Large intestine (tissue), 12 donors: ENCODE data around the gene DCXR. TPM values are rescaled to one million over a fixed set of nuclear protein-coding genes. Genes with fewer than 3 reads are reported as not detected.

ENCODE experiments used
- DNase-seq, 2 donors: peaks; one replicate each; pipeline versions ENCODE4 v3.0.0 to v3.0.0-alpha.2; 2013
- H3K27ac ChIP-seq: one replicate; pipeline ENCODE4 v1.5.1; 2013; ENCODE audit warnings: low read length
- H3K27me3 ChIP-seq: 2 replicates; pipeline ENCODE4 v1.6.1; 2013; ENCODE audit warnings: low read length; ENCODE audit not compliant: control insufficient read depth, insufficient read depth
- H3K36me3 ChIP-seq: 2 replicates; pipeline ENCODE4 v1.6.1; 2013; ENCODE audit warnings: low read length; ENCODE audit not compliant: control insufficient read depth, insufficient read depth
- H3K4me1 ChIP-seq: one replicate; pipeline ENCODE4 v1.6.1; 2013; ENCODE audit warnings: low read length; ENCODE audit not compliant: control insufficient read depth, insufficient read depth
- H3K4me3 ChIP-seq: one replicate; pipeline ENCODE4 v1.5.1; 2013; ENCODE audit warnings: low read length
- H3K9me3 ChIP-seq: one replicate; pipeline ENCODE4 v1.6.1; 2013; ENCODE audit warnings: mild to moderate bottlenecking, low read depth, low read length, moderate library complexity; ENCODE audit not compliant: control insufficient read depth
- WGBS: methylation state at CpG from one replicate; pipeline ENCODE4 v1.1.5; 2013; ENCODE audit warnings: low lambda C conversion rate; ENCODE audit not compliant: insufficient coverage; 5-methylcytosine and 5-hydroxymethylcytosine counted together
- long read RNA-seq, 11 donors: transcript quantifications; one replicate each; lab custom pipeline, GENCODE V29; 2026
- polyA plus RNA-seq: library from polyadenylated mRNA; unstranded; fragments of 120-200 nt; gene quantifications from one replicate; pipeline ENCODE4 v1.2.1, GENCODE V29; 2013

The DCXR gene
- 44.1 TPM for polyA plus RNA-seq
- long read RNA-seq, donor 1, transcript DCXR-201 (8 exons, 887 nt), result major isoform, 13 of 15 reads
- long read RNA-seq, donor 1, partial matches to known transcripts, result 0 of 15 reads
- long read RNA-seq, donor 1, other reads (novel, unspliced or antisense), result 0 of 15 reads
- long read RNA-seq, donor 2, transcript DCXR-201 (8 exons, 887 nt), result major isoform, 41 of 45 reads
- long read RNA-seq, donor 2, partial matches to known transcripts, result 0 of 45 reads
- long read RNA-seq, donor 2, other reads (novel, unspliced or antisense), result 0 of 45 reads
- long read RNA-seq, donor 3, result 0 reads
- long read RNA-seq, donor 4, partial matches to known transcripts, result 0 of 2 reads
- long read RNA-seq, donor 4, other reads (novel, unspliced or antisense), result 0 of 2 reads
- long read RNA-seq, donor 5, transcript DCXR-201 (8 exons, 887 nt), result major isoform, 21 of 26 reads
- long read RNA-seq, donor 5, partial matches to known transcripts, result 0 of 26 reads
- long read RNA-seq, donor 5, other reads (novel, unspliced or antisense), result 0 of 26 reads
- long read RNA-seq, donor 6, transcript DCXR-201 (8 exons, 887 nt), result major isoform, 17 of 25 reads
- long read RNA-seq, donor 6, partial matches to known transcripts, result 0 of 25 reads
- long read RNA-seq, donor 6, other reads (novel, unspliced or antisense), result 0 of 25 reads
- long read RNA-seq, donor 7, transcript DCXR-201 (8 exons, 887 nt), result major isoform, 9 of 20 reads
- long read RNA-seq, donor 7, partial matches to known transcripts, result 0 of 20 reads
- long read RNA-seq, donor 7, other reads (novel, unspliced or antisense), result 5 of 20 reads
- long read RNA-seq, donor 8, transcript DCXR-201 (8 exons, 887 nt), result major isoform, 37 of 44 reads
- long read RNA-seq, donor 8, partial matches to known transcripts, result 0 of 44 reads
- long read RNA-seq, donor 8, other reads (novel, unspliced or antisense), result 0 of 44 reads
- long read RNA-seq, donor 9, transcript DCXR-201 (8 exons, 887 nt), result major isoform, 27 of 41 reads
- long read RNA-seq, donor 9, partial matches to known transcripts, result 6 of 41 reads
- long read RNA-seq, donor 9, other reads (novel, unspliced or antisense), result 0 of 41 reads
- long read RNA-seq, donor 10, transcript DCXR-201 (8 exons, 887 nt), result major isoform, 26 of 36 reads
- long read RNA-seq, donor 10, partial matches to known transcripts, result 0 of 36 reads
- long read RNA-seq, donor 10, other reads (novel, unspliced or antisense), result 0 of 36 reads
- long read RNA-seq, donor 11, transcript DCXR-201 (8 exons, 887 nt), result major isoform, 26 of 40 reads
- long read RNA-seq, donor 11, partial matches to known transcripts, result 7 of 40 reads
- long read RNA-seq, donor 11, other reads (novel, unspliced or antisense), result 0 of 40 reads

- peaks cover 4% of the 10 kb centered on the region for H3K36me3 ChIP-seq
- peaks cover 3% of the 10 kb centered on the region for H3K27me3 ChIP-seq
- peak; percentile 95 to 98 for DNase-seq
- peak within 1 kb of the TSS; percentile 95 for H3K27ac ChIP-seq
- peaks cover under 1% of the 10 kb centered on the region for H3K9me3 ChIP-seq
- no CpG with 5 or more reads among the region's 92 CpGs for WGBS
- peak within 1 kb of the TSS; percentile 79 for H3K4me3 ChIP-seq
- H3K4me1 ChIP-seq, result peaks cover 20% of the 10 kb centered on the region
These were observed at the start of gene DCXR for GRCh38 chr17:82037092-82037888. TSS of gene DCXR (minus strand) at chr17:82037697. CDS start at chr17:82037682, 15 bp downstream.

GRCh38 chr17:82085931-82086764, 48.7 kb upstream of the DCXR start:
- H3K36me3 ChIP-seq, result peaks cover 93% of the 10 kb centered on the region
- H3K4me3 ChIP-seq, result no peak overlapping the region
- H3K9me3 ChIP-seq, result no peaks in the 10 kb centered on the region
- DNase-seq, result no peak
- H3K27me3 ChIP-seq, result no peaks in the 10 kb centered on the region
- no peaks in the 10 kb centered on the region for H3K4me1 ChIP-seq
- H3K27ac ChIP-seq, result no peak overlapping the region
- no CpG with 5 or more reads among the region's 25 CpGs for WGBS

- Histone ChIP-seq H3K36me3 (peaks cover 93% of the 10 kb centered on the region), H3K4me3 (no peak overlapping the region), H3K27ac (no peak overlapping the region), H3K27me3 (no peaks in the 10 kb centered on the region), H3K4me1 (no peaks in the 10 kb centered on the region), H3K9me3 (peaks cover 3% of the 10 kb centered on the region)
- DNase-seq, result no peak
- WGBS, result 90% methylated on average over 2 of the region's 49 CpGs
These were observed 47.7 kb upstream of the DCXR start for GRCh38 chr17:82085031-82085861.

GRCh38 chr17:82084373-82085030, 47.0 kb upstream of the DCXR start:
- DNase-seq, result no peak
- Histone ChIP-seq H3K27me3 (no peaks in the 10 kb centered on the region), H3K4me3 (no peak overlapping the region), H3K27ac (no peak overlapping the region), H3K36me3 (peaks cover 92% of the 10 kb centered on the region), H3K4me1 (no peaks in the 10 kb centered on the region), H3K9me3 (peaks cover 4% of the 10 kb centered on the region)
- WGBS, result no CpG with 5 or more reads among the region's 31 CpGs

GRCh38 chr17:82083533-82084359, 46.2 kb upstream of the DCXR start:
- H3K27ac ChIP-seq, result no peak overlapping the region
- H3K4me1 ChIP-seq, result no peaks in the 10 kb centered on the region
- H3K4me3 ChIP-seq, result no peak overlapping the region
- H3K9me3 ChIP-seq, result peaks cover 4% of the 10 kb centered on the region
- H3K27me3 ChIP-seq, result no peaks in the 10 kb centered on the region
- DNase-seq, result no peak
- peaks cover 89% of the 10 kb centered on the region for H3K36me3 ChIP-seq
- WGBS, result 87% methylated on average over 4 of the region's 55 CpGs

GRCh38 chr17:82083009-82083408, 45.5 kb upstream of the DCXR start:
- H3K36me3 ChIP-seq, result peaks cover 82% of the 10 kb centered on the region
- no peaks in the 10 kb centered on the region for H3K27me3 ChIP-seq
- no CpG with 5 or more reads among the region's 24 CpGs for WGBS
- H3K4me1 ChIP-seq, result no peaks in the 10 kb centered on the region
- no peak for DNase-seq
- peaks cover 4% of the 10 kb centered on the region for H3K9me3 ChIP-seq
- no peak overlapping the region for H3K4me3 ChIP-seq
- H3K27ac ChIP-seq, result no peak overlapping the region

- peaks cover 4% of the 10 kb centered on the region for H3K9me3 ChIP-seq
- DNase-seq, result no peak
- H3K4me3 ChIP-seq, result no peak overlapping the region
- peaks cover 78% of the 10 kb centered on the region for H3K36me3 ChIP-seq
- no CpG with 5 or more reads among the region's 19 CpGs for WGBS
- H3K27me3 ChIP-seq, result no peaks in the 10 kb centered on the region
- no peak overlapping the region for H3K27ac ChIP-seq
- peaks cover 3% of the 10 kb centered on the region for H3K4me1 ChIP-seq
These were observed 45.0 kb upstream of the DCXR start for GRCh38 chr17:82082456-82082855.
